ENCODE results near the gene TRAPPC4.

TRAPPC4 gene

DNA sequence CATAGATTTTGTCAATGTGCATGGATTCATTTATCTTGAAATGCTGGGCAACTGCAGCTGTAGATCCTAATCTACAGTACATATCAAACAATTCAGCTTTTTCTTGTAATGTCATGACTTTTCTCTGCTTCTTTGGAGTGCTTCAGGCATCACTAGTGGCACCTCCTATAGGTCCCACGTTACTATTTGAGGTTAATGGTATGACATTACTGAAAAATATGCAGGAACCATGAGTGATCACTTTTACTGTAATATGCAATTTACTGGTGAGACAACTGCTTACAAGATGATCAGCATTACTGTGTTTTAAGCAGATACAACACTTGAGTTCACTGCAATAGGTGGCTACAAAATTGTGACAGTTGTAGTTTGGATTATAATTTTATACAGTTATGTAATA, 17.7 kb upstream of the TRAPPC4 start:
- Histone ChIP-seq H2AFZ (ENCODE audit: low read depth, low read length) (no peak overlapping the region), H3K4me2 (ENCODE audit: insufficient read depth, low read length) (no peak overlapping the region; the same call in 1 of the 2 replicates), H3K9me3 (ENCODE audit: insufficient read depth, low read length, severe bottlenecking) (no peaks in the 10 kb centered on the region), H4K20me1 (ENCODE audit: insufficient read depth, low read length) (no peaks in the 10 kb centered on the region), H3K9ac (ENCODE audit: low read depth, low read length) (no peak overlapping the region), H3K79me2 (ENCODE audit: insufficient read depth, low read length) (peaks cover 63% of the 10 kb centered on the region), H3K36me3 (ENCODE audit: insufficient read depth, low read length) (peaks cover 62% of the 10 kb centered on the region), H3K27ac (ENCODE audit: low read length) (no peak overlapping the region), H3K4me3 (ENCODE audit: low read depth in 1 of 2, low read length in 2 of 2) (no peak overlapping the region), H3K4me1 (ENCODE audit: insufficient read depth, low read length) (peaks cover 42% of the 10 kb centered on the region), H3K27me3 (ENCODE audit: insufficient read depth, low read length, poor library complexity) (no peaks in the 10 kb centered on the region)
- no peak for TF ChIP-seq EZH2 (IDR thresholded peaks at IDR 0.05; ENCODE audit: borderline replicate concordance, low read depth, low read length, severe bottlenecking)
- TF ChIP-seq, protein P1, sequence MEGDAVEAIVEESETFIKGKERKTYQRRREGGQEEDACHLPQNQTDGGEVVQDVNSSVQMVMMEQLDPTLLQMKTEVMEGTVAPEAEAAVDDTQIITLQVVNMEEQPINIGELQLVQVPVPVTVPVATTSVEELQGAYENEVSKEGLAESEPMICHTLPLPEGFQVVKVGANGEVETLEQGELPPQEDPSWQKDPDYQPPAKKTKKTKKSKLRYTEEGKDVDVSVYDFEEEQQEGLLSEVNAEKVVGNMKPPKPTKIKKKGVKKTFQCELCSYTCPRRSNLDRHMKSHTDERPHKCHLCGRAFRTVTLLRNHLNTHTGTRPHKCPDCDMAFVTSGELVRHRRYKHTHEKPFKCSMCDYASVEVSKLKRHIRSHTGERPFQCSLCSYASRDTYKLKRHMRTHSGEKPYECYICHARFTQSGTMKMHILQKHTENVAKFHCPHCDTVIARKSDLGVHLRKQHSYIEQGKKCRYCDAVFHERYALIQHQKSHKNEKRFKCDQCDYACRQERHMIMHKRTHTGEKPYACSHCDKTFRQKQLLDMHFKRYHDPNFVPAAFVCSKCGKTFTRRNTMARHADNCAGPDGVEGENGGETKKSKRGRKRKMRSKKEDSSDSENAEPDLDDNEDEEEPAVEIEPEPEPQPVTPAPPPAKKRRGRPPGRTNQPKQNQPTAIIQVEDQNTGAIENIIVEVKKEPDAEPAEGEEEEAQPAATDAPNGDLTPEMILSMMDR (IDR thresholded peaks at IDR 0.05; ENCODE audit: borderline replicate concordance, extremely low read depth, low read length, poor library complexity, severe bottlenecking) = no peak
- ATAC-seq (ENCODE audit: insufficient read depth, low read depth) (no peak), DNase-seq (no peak)

DNA sequence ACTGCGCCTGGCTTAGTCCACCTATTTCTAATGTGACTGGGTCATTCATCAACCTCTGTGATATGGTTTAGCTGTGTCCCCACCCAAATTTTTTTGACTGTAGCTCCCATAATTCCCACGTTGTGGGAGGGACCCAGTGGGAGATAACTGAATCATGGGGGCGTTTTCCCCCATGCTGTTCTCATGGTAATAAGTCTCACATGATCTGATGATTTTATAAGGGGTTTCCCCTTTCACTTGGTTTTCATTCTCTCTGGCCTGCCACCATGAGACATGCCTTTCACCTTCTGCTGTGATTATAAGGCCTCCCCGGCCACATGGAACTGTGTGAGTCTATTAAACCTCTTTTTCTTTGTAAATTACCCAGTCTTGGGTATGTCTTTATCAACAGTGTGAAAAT, 11.9 kb upstream of the TRAPPC4 start:
- no peak overlapping the region for H3K9ac ChIP-seq (ENCODE audit: low read depth, low read length)
- H3K4me1 ChIP-seq (ENCODE audit: insufficient read depth, low read length) = no peaks in the 10 kb centered on the region
- H3K4me3 ChIP-seq (ENCODE audit: low read depth in 1 of 2, low read length in 2 of 2) = no peak overlapping the region
- H2AFZ ChIP-seq (ENCODE audit: low read depth, low read length) = no peak overlapping the region
- no peaks in the 10 kb centered on the region for H4K20me1 ChIP-seq (ENCODE audit: insufficient read depth, low read length)
- H3K27me3 ChIP-seq (ENCODE audit: insufficient read depth, low read length, poor library complexity) = no peaks in the 10 kb centered on the region
- DNase-seq (no peak), ATAC-seq (ENCODE audit: insufficient read depth, low read depth) (no peak)
- TF ChIP-seq, protein P1 (IDR thresholded peaks at IDR 0.05; ENCODE audit: borderline replicate concordance, extremely low read depth, low read length, poor library complexity, severe bottlenecking) = no peak
- no peak for TF ChIP-seq EZH2 (IDR thresholded peaks at IDR 0.05; ENCODE audit: borderline replicate concordance, low read depth, low read length, severe bottlenecking)
- no peak overlapping the region for H3K27ac ChIP-seq (ENCODE audit: low read length)
- H3K36me3 ChIP-seq (ENCODE audit: insufficient read depth, low read length) = peaks cover 67% of the 10 kb centered on the region
- H3K79me2 ChIP-seq (ENCODE audit: insufficient read depth, low read length) = peaks cover 14% of the 10 kb centered on the region; the same call in 1 of the 2 replicates
- H3K9me3 ChIP-seq (ENCODE audit: insufficient read depth, low read length, severe bottlenecking) = no peaks in the 10 kb centered on the region
- no peak overlapping the region for H3K4me2 ChIP-seq (ENCODE audit: insufficient read depth, low read length)

DNA sequence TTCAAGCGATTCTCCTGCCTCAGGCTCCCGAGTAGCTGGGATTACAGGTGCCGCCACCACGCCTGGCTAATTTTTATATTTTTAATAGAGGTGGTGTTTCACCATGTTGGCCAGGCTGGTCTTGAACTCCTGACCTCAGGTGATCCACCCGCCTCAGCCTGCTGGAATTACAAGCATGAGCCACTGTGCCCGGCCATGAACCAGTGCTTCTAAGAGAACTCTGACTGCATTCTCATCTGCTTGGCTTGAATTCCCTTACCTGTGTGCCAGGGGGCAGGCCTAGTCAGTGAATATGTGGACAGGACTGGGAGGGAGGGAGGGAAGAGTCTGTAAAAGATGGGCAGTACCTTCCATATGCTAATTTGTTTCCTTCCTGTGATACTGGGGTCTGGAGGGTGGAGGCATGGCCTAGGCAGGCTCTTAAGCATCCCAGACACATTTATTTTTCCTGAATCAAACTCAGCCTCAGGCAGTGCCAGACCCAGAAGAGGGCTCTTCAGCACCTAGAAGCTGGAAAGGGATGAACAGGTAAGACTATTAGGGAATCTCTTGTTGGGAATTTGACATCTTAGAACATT, 7.0 kb upstream of the TRAPPC4 start:
- no peaks in the 10 kb centered on the region for H3K27me3 ChIP-seq (ENCODE audit: insufficient read depth, low read length, poor library complexity)
- peaks cover 74% of the 10 kb centered on the region for H3K36me3 ChIP-seq (ENCODE audit: insufficient read depth, low read length)
- peaks cover 19% of the 10 kb centered on the region for H3K79me2 ChIP-seq (ENCODE audit: insufficient read depth, low read length)
- H3K4me1 ChIP-seq (ENCODE audit: insufficient read depth, low read length) = peaks cover 10% of the 10 kb centered on the region
- no peak overlapping the region for H3K4me2 ChIP-seq (ENCODE audit: insufficient read depth, low read length)
- no peak overlapping the region for H3K9ac ChIP-seq (ENCODE audit: low read depth, low read length)
- H3K27ac ChIP-seq (ENCODE audit: low read length) = no peak overlapping the region
- H2AFZ ChIP-seq (ENCODE audit: low read depth, low read length) = no peak overlapping the region
- DNase-seq = no peak
- peaks cover 13% of the 10 kb centered on the region for H4K20me1 ChIP-seq (ENCODE audit: insufficient read depth, low read length)
- no peak for TF ChIP-seq EZH2 (IDR thresholded peaks at IDR 0.05; ENCODE audit: borderline replicate concordance, low read depth, low read length, severe bottlenecking)
- TF ChIP-seq, protein P1 (IDR thresholded peaks at IDR 0.05; ENCODE audit: borderline replicate concordance, extremely low read depth, low read length, poor library complexity, severe bottlenecking) = no peak
- no peak overlapping the region for H3K4me3 ChIP-seq (ENCODE audit: low read depth in 1 of 2, low read length in 2 of 2)
- H3K9me3 ChIP-seq (ENCODE audit: insufficient read depth, low read length, severe bottlenecking) = no peaks in the 10 kb centered on the region
- no peak; the same call in 2 of the 3 replicates for ATAC-seq (ENCODE audit: insufficient read depth, low read depth)

Measured in DND-41 (cell line).